Measurements from ENCODE around the gene SLC10A7.
A peak's percentile ranks its signal among the peaks of the same experiment; 100 is the strongest.

Gene SLC10A7

DNA sequence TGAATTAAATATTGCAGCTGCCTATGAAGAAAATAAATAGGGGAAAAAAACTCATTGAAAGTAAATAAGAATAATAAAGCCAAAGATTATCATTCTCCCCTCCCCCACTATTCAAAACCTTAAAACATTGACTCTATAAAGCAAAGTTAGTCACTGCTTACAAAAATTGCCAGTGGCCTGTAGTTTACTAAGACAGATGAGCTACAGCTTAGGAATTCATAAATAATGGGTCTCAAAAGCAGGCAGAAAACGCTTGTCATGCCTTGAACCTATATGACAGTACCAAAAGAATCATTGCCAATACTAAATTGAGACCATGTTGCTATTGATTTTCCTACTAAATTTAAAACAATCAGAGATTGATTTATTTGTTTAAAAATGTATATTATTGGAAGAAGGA, 78.9 kb downstream of the SLC10A7 start:
- ATAC-seq (ENCODE audit: low read depth): no peak
- no peak overlapping the region for H3K4me3 Mint-ChIP-seq

DNA sequence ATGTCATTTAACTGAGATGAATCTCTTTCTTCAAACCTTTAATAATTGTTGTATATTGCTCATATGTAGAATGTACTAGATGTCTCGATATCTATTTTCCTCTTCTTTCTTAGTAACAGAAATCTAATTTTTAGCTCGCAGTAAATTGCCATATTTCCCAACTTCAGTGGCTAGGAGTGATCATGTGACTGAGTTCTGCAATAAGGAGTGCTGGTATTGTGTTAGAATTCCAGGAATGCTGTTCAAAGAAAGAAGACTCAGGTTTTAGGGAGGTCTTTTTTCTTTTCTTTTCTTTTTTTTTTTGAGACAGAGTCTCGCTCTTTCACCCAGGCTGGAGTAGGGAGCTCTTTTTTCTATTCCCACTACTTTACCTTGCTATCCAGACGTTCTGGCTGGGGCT, 81.7 kb downstream of the SLC10A7 start:
- Mint-ChIP-seq H3K36me3 (no peaks in the 10 kb centered on the region), H3K4me1 (no peaks in the 10 kb centered on the region), H3K27me3 (no peaks in the 10 kb centered on the region), H3K9me3 (no peaks in the 10 kb centered on the region), H3K4me3 (no peak overlapping the region), H3K27ac (no peak overlapping the region)
- ATAC-seq (ENCODE audit: low read depth) (no peak), DNase-seq (ENCODE audit: low spot score in 2 of 2) (no peak)

More for the DNA sequence above, 78.9 kb downstream of the SLC10A7 start:
- Mint-ChIP-seq H3K27me3 (no peaks in the 10 kb centered on the region), H3K4me1 (no peaks in the 10 kb centered on the region), H3K36me3 (peaks cover 12% of the 10 kb centered on the region), H3K27ac (no peak overlapping the region), H3K9me3 (no peaks in the 10 kb centered on the region)
- DNase-seq (ENCODE audit: low spot score in 2 of 2): no peak

DNA sequence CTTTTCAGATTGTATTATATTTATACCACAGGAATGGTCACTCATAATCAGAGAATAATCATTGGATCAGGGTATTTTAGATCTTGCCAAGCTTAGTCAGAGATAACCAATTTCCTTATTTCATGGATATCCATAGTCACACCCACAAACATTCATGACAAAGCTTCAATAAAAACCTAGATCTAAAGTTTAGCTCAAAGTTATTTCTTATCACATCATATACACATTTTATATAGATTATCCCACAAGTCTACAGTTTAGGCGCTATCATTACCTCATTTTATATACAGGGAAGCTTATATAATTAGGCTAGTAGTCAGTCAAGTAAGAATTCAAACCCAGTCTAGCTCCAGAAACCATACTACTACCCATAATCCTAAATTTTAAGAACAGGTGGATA, 82.3 kb downstream of the SLC10A7 start:
- DNase-seq (ENCODE audit: low spot score in 2 of 2) (no peak), ATAC-seq (ENCODE audit: low read depth) (no peak)
- Mint-ChIP-seq H3K4me3 (no peak overlapping the region), H3K27me3 (no peaks in the 10 kb centered on the region), H3K27ac (no peak overlapping the region), H3K36me3 (no peaks in the 10 kb centered on the region), H3K9me3 (no peaks in the 10 kb centered on the region), H3K4me1 (no peaks in the 10 kb centered on the region)

DNA sequence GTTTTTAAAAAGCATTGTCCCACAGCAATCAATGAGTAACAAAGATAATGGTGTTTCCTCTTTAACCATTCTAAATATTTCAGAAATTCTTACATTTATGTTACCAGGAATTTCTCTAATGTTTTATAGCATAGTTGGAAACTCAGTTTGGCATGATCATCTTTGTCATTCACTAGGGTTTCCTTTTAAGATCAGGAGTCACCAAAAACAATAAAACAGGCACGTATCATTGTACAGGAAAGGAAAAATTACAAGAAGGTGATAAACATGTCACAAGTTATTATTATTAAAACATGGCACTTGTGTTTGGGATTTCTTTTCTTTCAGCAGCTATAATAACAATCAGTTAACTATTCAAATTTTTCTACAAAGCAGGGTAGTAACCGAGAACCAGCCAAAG, 84.0 kb downstream of the SLC10A7 start:
- no peak for DNase-seq (ENCODE audit: low spot score in 2 of 2)
- Mint-ChIP-seq H3K27me3 (no peaks in the 10 kb centered on the region), H3K4me3 (no peak overlapping the region), H3K36me3 (no peaks in the 10 kb centered on the region), H3K4me1 (no peaks in the 10 kb centered on the region), H3K9me3 (no peaks in the 10 kb centered on the region), H3K27ac (peak overlapping the region; percentile 45)
- ATAC-seq (ENCODE audit: low read depth): no peak

DNA sequence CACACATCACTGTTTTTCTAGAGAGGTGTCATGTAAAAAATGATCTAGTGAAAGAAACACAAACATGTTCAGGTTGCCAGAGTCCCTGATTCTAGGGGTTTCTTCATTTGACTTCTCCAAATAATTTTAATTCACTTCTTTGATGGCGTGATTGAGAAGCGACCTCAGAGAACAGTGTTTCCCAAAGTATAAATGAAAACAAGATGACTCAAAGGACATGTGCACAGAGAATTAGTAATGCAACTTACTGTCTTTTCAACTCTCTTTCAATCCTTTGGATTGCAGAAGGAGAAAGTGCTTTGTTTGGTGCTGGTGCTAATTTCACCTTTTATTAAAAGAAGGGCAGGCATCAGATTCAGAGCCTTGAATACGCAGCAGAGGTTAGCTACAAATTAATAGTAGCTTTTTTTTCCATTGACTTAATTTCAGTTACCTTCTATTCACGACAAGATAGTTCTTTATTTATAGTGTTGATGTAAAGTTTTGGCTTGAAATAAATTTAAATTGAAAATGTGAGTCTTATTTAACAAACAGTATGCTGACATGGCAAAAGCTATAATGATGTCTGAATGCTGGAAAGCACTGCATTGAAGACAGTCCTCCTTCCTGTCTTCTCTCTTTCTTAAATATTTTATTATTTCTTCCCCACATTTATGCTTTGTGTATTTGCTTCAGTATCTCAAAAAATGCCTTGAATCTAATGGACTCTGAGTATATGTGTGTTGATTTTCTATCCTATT, 85.1 kb downstream of the SLC10A7 start:
- no peak overlapping the region for H3K4me3 Mint-ChIP-seq
- H3K4me1 Mint-ChIP-seq: no peaks in the 10 kb centered on the region
- DNase-seq (ENCODE audit: low spot score in 2 of 2) (no peak), ATAC-seq (ENCODE audit: low read depth) (no peak)
- H3K9me3 Mint-ChIP-seq: no peaks in the 10 kb centered on the region
- no peaks in the 10 kb centered on the region for H3K27me3 Mint-ChIP-seq
- H3K27ac Mint-ChIP-seq: no peak overlapping the region
- H3K36me3 Mint-ChIP-seq: peaks cover 2% of the 10 kb centered on the region

DNA sequence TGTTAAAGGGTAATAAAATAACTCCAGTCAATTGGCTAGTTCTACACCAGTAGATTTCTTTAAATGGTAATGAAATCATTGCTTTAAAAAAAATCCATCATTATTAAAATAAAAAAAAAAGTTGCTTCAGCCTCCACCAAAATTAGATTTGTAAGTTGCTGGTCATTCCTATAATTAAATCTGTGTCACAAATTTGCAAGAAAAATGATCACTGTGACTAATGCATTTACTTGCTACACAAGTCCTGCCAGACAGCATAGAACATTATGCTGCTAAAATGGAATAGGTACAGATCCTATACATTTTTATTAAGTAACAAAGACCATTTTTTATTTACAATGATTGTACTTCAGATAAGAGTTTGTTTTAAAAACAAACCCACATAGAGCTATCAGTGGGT, 85.8 kb downstream of the SLC10A7 start:
- Mint-ChIP-seq H3K27ac (no peak overlapping the region), H3K27me3 (no peaks in the 10 kb centered on the region), H3K9me3 (no peaks in the 10 kb centered on the region), H3K36me3 (peaks cover 2% of the 10 kb centered on the region), H3K4me1 (no peaks in the 10 kb centered on the region), H3K4me3 (no peak overlapping the region)
- DNase-seq (ENCODE audit: low spot score in 2 of 2) (no peak), ATAC-seq (ENCODE audit: low read depth) (no peak)

DNA sequence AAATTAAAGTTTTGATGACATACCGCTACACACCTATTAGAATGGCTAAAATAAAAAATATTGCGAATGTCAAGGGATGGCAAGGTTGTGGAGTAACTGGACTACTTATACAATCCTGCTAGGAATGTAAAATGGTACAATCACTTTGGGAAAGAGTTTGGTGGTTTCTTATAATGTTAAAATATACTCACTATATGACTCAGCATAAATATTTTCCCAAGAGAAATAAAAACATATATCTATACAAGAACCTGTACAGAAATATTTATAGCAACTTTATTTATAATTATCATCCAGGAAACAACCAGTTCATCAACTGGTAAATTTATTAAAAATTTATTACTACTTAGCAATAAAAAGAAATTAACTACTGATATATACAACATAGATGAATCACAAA, 89.7 kb downstream of the SLC10A7 start:
- DNase-seq (ENCODE audit: low spot score in 2 of 2) (no peak), ATAC-seq (ENCODE audit: low read depth) (no peak)
- Mint-ChIP-seq H3K27ac (peak overlapping the region; percentile 8), H3K27me3 (no peaks in the 10 kb centered on the region), H3K4me1 (no peaks in the 10 kb centered on the region), H3K4me3 (no peak overlapping the region), H3K36me3 (peaks cover 2% of the 10 kb centered on the region), H3K9me3 (no peaks in the 10 kb centered on the region)

DNA sequence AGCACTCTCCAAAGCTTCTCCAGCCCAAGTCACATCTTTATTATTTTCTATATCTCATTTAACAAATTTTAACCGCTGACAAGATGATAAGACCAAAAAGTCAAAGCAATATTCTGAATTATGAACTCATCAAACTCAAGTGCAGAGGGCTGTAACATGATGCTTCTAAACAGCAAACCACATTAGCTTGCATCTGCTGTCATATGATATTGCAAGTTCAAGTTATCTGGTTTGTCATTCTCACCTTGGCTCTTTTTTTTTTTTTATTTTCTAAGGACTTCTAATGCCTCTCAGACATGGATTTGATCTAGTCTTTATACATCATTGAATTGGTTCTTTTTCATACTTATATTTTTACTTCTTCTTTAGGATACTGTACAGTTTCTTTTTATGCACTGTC, 93.4 kb downstream of the SLC10A7 start:
- H3K27me3 Mint-ChIP-seq: no peaks in the 10 kb centered on the region
- no peaks in the 10 kb centered on the region for H3K9me3 Mint-ChIP-seq
- no peak overlapping the region for H3K27ac Mint-ChIP-seq
- H3K36me3 Mint-ChIP-seq: peaks cover 2% of the 10 kb centered on the region
- ATAC-seq (ENCODE audit: low read depth): no peak
- H3K4me1 Mint-ChIP-seq: no peaks in the 10 kb centered on the region
- no peak overlapping the region for H3K4me3 Mint-ChIP-seq
- no peak for DNase-seq (ENCODE audit: low spot score in 2 of 2)

DNA sequence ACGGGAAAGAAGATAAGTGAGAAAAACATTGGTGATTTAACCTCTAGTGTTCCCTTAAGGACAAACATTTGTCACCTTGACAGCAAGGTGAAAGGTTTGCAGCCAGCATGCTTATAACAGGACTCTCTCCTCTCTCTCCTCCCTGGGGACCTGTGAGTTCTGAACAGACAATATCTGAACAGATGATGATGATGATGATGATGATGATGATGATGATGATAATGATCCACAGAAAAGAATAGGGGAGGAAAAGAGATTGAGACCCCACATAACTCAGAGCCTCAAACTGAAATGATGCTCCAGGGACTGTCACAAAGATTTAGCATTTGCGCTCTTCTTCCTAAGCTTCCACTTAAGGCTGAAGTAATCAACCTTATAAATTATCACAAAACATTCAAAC, 103.9 kb downstream of the SLC10A7 start:
- H3K36me3 Mint-ChIP-seq: peaks cover 5% of the 10 kb centered on the region
- no peaks in the 10 kb centered on the region for H3K4me1 Mint-ChIP-seq
- no peak overlapping the region for H3K4me3 Mint-ChIP-seq
- no peak overlapping the region for H3K27ac Mint-ChIP-seq
- H3K27me3 Mint-ChIP-seq: no peaks in the 10 kb centered on the region
- no peaks in the 10 kb centered on the region for H3K9me3 Mint-ChIP-seq
- no peak for DNase-seq (ENCODE audit: low spot score in 2 of 2)
- no peak for ATAC-seq (ENCODE audit: low read depth)

DNA sequence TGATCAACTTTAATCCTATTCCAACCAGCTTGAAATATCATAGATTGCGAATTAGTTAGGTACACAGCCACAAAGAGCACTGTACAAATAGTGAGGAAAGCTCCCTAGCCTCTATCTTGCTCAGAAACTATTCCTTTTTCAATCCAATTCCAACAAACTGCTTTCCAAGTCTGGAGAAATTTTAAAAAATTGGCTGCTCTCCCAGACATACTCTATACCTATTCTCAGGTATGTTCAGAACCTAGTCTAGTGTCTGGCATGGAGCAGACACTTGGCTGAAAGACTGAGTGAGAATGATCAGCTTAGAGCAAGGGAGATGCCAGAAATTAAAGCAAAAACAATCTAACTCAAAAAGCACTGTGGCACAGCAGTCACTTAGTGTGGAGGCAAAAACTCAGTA, 105.9 kb downstream of the SLC10A7 start:
- ATAC-seq (ENCODE audit: low read depth) (no peak), DNase-seq (ENCODE audit: low spot score in 2 of 2) (no peak)
- Mint-ChIP-seq H3K36me3 (peaks cover 4% of the 10 kb centered on the region), H3K4me1 (no peaks in the 10 kb centered on the region), H3K9me3 (no peaks in the 10 kb centered on the region), H3K27me3 (no peaks in the 10 kb centered on the region), H3K27ac (no peak overlapping the region), H3K4me3 (no peak overlapping the region)

DNA sequence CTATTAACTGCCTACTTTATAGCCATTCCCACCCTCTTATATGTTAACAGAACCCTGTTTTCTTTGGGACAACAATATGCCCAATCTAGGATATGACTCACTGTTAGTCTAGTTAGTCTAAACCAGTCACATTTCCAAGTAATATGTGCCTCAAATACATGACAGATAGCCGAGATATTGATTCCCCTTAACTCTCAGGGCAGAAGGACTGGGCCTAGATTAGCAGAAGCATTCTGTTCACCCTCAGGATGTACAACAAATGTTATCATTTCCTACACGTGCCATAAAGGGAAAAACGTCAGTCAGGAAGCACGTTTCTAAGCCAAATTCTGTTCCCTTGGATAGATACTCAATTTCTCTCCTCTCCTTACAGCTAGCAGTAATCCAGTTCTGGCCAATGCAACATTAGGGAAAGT, 114.1 kb downstream of the SLC10A7 start:
- ATAC-seq (ENCODE audit: low read depth) (no peak), DNase-seq (ENCODE audit: low spot score in 2 of 2) (no peak)
- no peak overlapping the region for H3K4me3 Mint-ChIP-seq

DNA sequence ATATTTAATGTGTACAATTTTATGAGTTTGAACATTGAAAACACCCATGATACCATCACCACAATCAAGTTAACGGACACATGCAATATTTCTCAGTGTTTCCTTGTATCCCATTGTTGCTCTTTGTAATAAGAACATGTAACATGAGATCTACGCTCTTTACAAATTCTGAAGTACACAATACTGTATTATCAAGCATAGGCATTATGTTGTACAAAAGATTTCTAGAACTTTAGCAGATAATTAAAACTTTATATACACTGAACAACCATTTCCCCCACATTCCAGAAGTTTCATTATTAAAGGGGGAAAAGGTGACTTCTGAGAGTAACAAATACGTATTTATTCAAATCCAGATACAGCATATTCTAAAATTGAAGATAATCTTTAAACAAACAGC, 114.5 kb downstream of the SLC10A7 start:
- DNase-seq (ENCODE audit: low spot score in 2 of 2) (no peak), ATAC-seq (ENCODE audit: low read depth) (no peak)
- Mint-ChIP-seq H3K36me3 (peaks cover 1% of the 10 kb centered on the region), H3K27me3 (no peaks in the 10 kb centered on the region), H3K27ac (no peak overlapping the region), H3K9me3 (no peaks in the 10 kb centered on the region), H3K4me3 (no peak overlapping the region), H3K4me1 (no peaks in the 10 kb centered on the region)

More for the DNA sequence above, 114.1 kb downstream of the SLC10A7 start:
- peaks cover 1% of the 10 kb centered on the region for H3K36me3 Mint-ChIP-seq
- no peaks in the 10 kb centered on the region for H3K4me1 Mint-ChIP-seq
- H3K27me3 Mint-ChIP-seq: no peaks in the 10 kb centered on the region
- H3K27ac Mint-ChIP-seq: no peak overlapping the region
- H3K9me3 Mint-ChIP-seq: no peaks in the 10 kb centered on the region

DNA sequence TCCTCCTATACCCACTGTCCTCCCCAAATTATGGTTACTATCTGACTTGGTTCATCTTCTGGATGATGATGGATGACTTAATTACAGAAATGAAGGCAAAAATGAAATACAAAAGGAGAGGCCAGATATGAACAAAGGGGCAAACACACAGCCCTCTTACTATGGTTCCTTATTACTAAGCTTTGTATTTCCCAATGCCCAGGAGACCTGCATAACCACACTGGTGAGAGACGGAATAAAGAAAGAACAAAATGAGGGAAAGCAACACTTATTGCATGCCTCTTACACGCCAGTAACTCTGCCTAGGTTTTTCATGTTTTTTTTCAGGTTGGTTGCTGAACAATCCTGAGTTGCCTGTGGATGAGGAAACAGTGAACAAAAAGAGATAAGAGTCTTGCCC, 120.5 kb downstream of the SLC10A7 start:
- Mint-ChIP-seq H3K36me3 (no peaks in the 10 kb centered on the region), H3K27ac (no peak overlapping the region), H3K4me3 (no peak overlapping the region), H3K4me1 (peaks cover 4% of the 10 kb centered on the region), H3K27me3 (no peaks in the 10 kb centered on the region), H3K9me3 (no peaks in the 10 kb centered on the region)
- ATAC-seq (ENCODE audit: low read depth) (no peak), DNase-seq (ENCODE audit: low spot score in 2 of 2) (no peak)

DNA sequence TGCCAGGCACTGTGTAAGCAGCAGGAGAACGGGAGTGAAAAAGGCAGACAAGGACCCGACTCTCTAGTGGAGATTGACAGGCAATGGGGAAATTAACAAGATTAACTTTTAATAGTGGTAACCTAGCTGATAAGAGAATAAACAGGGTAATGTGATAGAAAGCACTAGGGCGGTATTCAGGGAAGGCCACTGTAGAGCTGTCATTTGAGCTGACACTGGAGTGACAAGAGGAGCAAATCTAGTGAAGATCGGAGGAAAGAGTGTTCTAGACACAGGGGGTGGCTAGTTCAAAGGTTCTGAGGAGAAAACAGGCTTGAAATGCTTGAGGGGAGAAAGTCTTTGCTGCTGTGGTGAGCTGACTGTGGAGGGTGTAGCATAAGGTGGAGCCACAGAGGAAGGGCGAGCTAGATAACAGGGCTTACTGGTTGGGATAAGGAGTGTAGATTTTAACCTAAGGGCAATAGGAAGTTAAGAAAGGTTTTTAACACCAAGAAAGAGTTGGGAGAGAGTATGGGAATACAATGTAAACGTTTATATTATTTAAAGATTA, 122.8 kb downstream of the SLC10A7 start:
- Mint-ChIP-seq H3K4me1 (peaks cover 4% of the 10 kb centered on the region), H3K36me3 (no peaks in the 10 kb centered on the region), H3K27ac (no peak overlapping the region), H3K9me3 (no peaks in the 10 kb centered on the region), H3K27me3 (no peaks in the 10 kb centered on the region), H3K4me3 (no peak overlapping the region)
- ATAC-seq (ENCODE audit: low read depth): no peak
- no peak for DNase-seq (ENCODE audit: low spot score in 2 of 2)

DNA sequence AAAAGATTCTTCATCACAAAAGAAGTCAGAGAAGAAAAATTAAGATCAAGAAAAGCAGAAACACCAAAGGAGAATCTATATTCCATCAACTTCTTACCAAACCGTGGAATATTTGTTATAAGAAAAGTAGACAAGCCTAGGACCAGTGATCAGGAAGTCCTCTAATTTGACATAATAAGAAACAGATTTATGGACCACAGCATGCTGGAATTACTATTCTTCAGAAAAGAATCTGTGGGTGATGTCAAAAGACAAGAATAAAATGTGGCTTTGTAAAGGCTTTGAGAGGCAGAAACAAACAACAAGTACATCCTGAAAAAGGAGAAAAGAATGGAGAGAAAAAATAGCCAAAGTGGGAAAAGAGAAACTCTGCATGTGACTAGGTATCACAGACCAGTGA, 123.3 kb downstream of the SLC10A7 start:
- Mint-ChIP-seq H3K27me3 (no peaks in the 10 kb centered on the region), H3K4me3 (no peak overlapping the region), H3K36me3 (no peaks in the 10 kb centered on the region), H3K4me1 (peaks cover 4% of the 10 kb centered on the region), H3K9me3 (no peaks in the 10 kb centered on the region), H3K27ac (no peak overlapping the region)
- no peak for ATAC-seq (ENCODE audit: low read depth)
- DNase-seq (ENCODE audit: low spot score in 2 of 2): no peak
